ENCODE measurements around the gene CCDC27.

DNA sequence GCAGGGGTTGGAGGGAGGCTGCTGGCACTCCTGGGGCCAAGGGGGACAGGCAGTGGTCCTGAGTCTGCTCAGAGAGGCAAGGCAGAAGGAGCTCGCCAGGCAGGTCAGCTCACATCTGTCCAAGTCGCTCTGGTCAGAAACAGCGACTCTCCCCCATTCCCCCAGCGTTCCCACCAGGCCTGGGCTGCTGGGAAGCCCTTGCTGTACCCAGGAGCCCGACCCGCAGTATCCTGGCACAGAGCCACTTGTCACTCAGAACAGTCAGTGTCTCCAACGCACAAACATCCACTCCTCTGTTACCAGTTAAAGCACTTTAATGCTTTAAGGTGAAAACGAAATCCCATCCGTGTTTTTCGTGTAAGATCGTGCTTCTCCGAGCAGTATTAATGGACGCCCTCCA lies 16.6 kb upstream of the CCDC27 start:
- TF ChIP-seq POLR2A (IDR thresholded peaks at IDR 0.05; ENCODE audit: low read length), result no peak
- TF ChIP-seq GATA1 (IDR thresholded peaks at IDR 0.05; ENCODE audit: low read depth, low read length), result no peak
